ENCODE results near the gene OR52R1.

- TF ChIP-seq EZH2 (IDR thresholded peaks at IDR 0.05; ENCODE audit: low read length, unreplicated experiment) (no peak), EZH2phosphoT487 (IDR thresholded peaks at IDR 0.05; ENCODE audit: borderline replicate concordance, low read length) (no peak)
Observed at GRCh38 chr11:4830909-4831308, 26.7 kb upstream of the OR52R1 start.

Measured in PC-3 (cell line).